ENCODE measurements around the gene ADAMTS13. TPM values are rescaled to one million over a fixed set of nuclear protein-coding genes. Genes with fewer than 3 reads are reported as not detected.

ADAMTS13 gene
- total and polyA plus RNA-seq, 9 of the 15 experiments (the other 6 are each of a cell fraction or from before 2014, with no cell fraction given) = 0.03 to 0.20 (median 0.04) TPM; not detected in 4

DNA sequence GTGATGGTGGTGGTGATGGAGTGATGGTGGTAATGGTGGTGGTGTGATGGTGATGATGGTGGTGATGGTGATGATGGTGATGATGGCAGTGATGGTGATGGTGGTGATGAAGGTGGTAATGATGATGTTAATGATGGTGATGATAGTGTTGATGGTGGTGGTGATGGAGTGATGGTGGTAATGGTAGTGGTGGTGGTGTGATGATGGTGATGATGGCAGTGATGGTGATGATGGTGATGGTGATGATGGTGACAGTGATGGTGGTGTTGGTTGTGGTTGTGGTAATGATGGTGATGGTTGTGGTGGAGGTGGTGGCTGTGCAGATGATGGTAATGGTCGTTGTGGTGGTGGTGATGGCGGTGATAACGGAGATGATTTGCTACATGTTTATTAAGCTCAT lies 38.7 kb upstream of the ADAMTS13 start (continued):
- TF ChIP-seq ZHX1 (conservative IDR thresholded peaks at IDR 0.05; ENCODE audit: low read length) = no peak
- TF ChIP-seq NBN (IDR thresholded peaks at IDR 0.05; ENCODE audit: low read depth) = no peak
- no peak for TF ChIP-seq IRF1 (CRISPR knock-in tag; IDR thresholded peaks at IDR 0.05; ENCODE audit: borderline replicate concordance)

DNA sequence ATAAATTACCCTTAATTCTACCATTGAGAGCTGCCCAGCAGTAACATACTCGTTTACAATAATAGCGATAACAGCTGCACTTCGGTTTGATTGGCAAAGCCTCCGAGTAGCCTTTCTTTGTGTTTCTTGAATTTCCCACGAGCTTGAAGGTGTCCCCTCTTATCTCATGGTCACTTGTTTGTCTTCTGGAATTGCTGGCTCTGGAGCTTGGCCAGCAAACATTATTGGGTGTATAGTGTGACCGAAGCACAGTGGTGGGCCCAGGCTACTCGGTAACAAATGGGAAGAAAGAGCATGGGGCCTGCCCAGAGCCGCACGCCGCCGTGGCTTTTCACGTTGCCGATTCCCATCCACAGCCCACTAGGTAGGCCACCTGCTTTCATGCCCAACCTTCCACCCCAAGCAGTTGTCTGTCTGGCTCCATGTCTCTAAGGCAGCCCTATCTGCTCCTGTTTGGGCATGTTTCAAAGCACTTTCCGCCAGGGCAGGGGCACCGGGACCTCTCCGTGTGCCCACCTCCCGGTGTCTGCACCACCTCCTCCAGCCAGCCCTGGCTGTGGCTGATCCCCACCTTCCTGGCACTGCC lies 37.3 kb upstream of the ADAMTS13 start:
- ATAC-seq = no peak
- Histone ChIP-seq H4K20me1 (replicated peaks; ENCODE audit: control insufficient read depth, insufficient read depth, low read length) (no peaks in the 10 kb centered on the region; the same call in 1 of the 2 replicates), H3K36me3 (ENCODE audit: control insufficient read depth, insufficient read depth, low read length) (no peaks in the 10 kb centered on the region), H3K79me2 (ENCODE audit: control insufficient read depth, insufficient read depth, low read length) (no peaks in the 10 kb centered on the region), H3K27me3 (ENCODE audit: control insufficient read depth in 2 of 2, insufficient read depth in 2 of 2, low read length in 2 of 2) (peaks cover 22 to 45% of the 10 kb centered on the region in 2 experiments; a peak in 4 of 5 replicates), H3K9me1 (ENCODE audit: control insufficient read depth, insufficient read depth, low read length) (no peaks in the 10 kb centered on the region), H3K27ac (ENCODE audit: extremely low read depth, low read depth, low read length) (no peak overlapping the region), H3K9ac (ENCODE audit: insufficient read depth in 1 of 2, low read depth in 2 of 2, low read length in 2 of 2) (peak overlapping the region in 1 of 2 experiments; percentile 14; a peak in 1 of 4 replicates), H3K4me1 (replicated peaks in 1 of 2; ENCODE audit: control insufficient read depth in 2 of 2, insufficient read depth in 2 of 2, low read length in 2 of 2) (peaks cover 0 to 14% of the 10 kb centered on the region in 2 experiments; a peak in 2 of 5 replicates), H2AFZ (ENCODE audit: low read depth, low read length) (no peak overlapping the region), H3K9me3 (replicated peaks; ENCODE audit: control insufficient read depth, insufficient read depth, low read depth, low read length) (peaks cover 5% of the 10 kb centered on the region), H3K4me2 (ENCODE audit: insufficient read depth, low read length) (no peak overlapping the region), H3K4me3 (no peak overlapping the region)
- CTCF ChIA-PET (ENCODE audit: low intra/inter-chr PET ratio) = no interaction called here
- FAIRE-seq = peak; percentile 32
- intact Hi-C loops (cut with micrococcal nuclease) (no loop called here), in situ Hi-C loops (cut with MboI) (no loop called here)
- no TSS peak for BruUV-seq (replicated peaks)
- POLR2A ChIA-PET = interaction anchor here (0.6 to 2.9 kb wide), 6 partner anchors 8 to 37 kb away, joined by 3 to 13 read pairs (median 4); partner anchors contain the start of genes MED22 and STKLD1
- 36% methylated on average over 17 of the region's 17 CpGs for WGBS (ENCODE audit: insufficient coverage, low coverage, missing lambda C conversion rate)
- DNase-seq (ENCODE audit: extremely low read depth in 1 of 4, low spot score in 3 of 4) = no peak
- TF ChIP-seq SNRNP70 (optimal IDR thresholded peaks at IDR 0.05; ENCODE audit: low read depth, low read length) (no peak), NRF1 (conservative IDR thresholded peaks at IDR 0.05 in 1 of 2, IDR thresholded peaks at IDR 0.05 in 1 of 2) (no peak), NR0B1 (IDR thresholded peaks at IDR 0.05; ENCODE audit: partially characterized antibody) (no peak), DACH1 (IDR thresholded peaks at IDR 0.05; ENCODE audit: partially characterized antibody) (no peak), ZNF696 (CRISPR knock-in tag; conservative IDR thresholded peaks at IDR 0.05) (no peak), PTTG1 (tag; IDR thresholded peaks at IDR 0.05; ENCODE audit: low read depth) (no peak), NFRKB (IDR thresholded peaks at IDR 0.05; ENCODE audit: low read depth) (no peak), ARNT (IDR thresholded peaks at IDR 0.05) (no peak), ZFP1 (CRISPR knock-in tag; IDR thresholded peaks at IDR 0.05) (no peak), ZNF830 (CRISPR knock-in tag; IDR thresholded peaks at IDR 0.05) (no peak), ZNF707 (CRISPR knock-in tag; conservative IDR thresholded peaks at IDR 0.05) (no peak), COPS2 (conservative IDR thresholded peaks at IDR 0.05) (no peak), MCM5 (IDR thresholded peaks at IDR 0.05; ENCODE audit: low read depth) (no peak)
